H1 (cell line): ENCODE measurements around the gene CCIN. TPM values are rescaled to one million over a fixed set of nuclear protein-coding genes. Genes with fewer than 3 reads are reported as not detected.
A peak's percentile ranks its signal among the peaks of the same experiment; 100 is the strongest.

Experiments
- CTCF ChIA-PET: fragments of 300-600 bp; sonication (Branson Sonifier 250); formaldehyde crosslinking; loops from one replicate; lab custom pipeline; 2021; ENCODE audit not compliant: partially characterized antibody; lab: Charles Lee
- POLR2A ChIA-PET: fragments of 300-600 bp; sonication (Branson Sonifier 250); formaldehyde crosslinking; loops from one replicate; lab custom pipeline; 2021; ENCODE audit warnings: inconsistent platforms; ENCODE audit not compliant: partially characterized antibody; lab: Charles Lee
- DNase-seq, 2 experiments: peaks; one replicate each; pipeline versions ENCODE4 v3.0.0 to v3.0.0-alpha.2; 2010 to 2022; ENCODE audit warnings: low spot score in 2 of 2, low read depth in 1 of 2, mixed read lengths in 1 of 2
- FAIRE-seq: peaks from 2 replicates; lab custom pipeline; 2011; peaks lifted over from hg19 to GRCh38; lab: Jason Lieb, UNC
- H2AFZ ChIP-seq: 2 replicates; pipeline ENCODE4 v1.8.1; 2012; ENCODE audit warnings: low read length, inconsistent platforms
- H2AK5ac ChIP-seq: 2 replicates; pipeline ENCODE4 v1.6.1; 2013; ENCODE audit warnings: low read depth, low read length
- H2BK120ac ChIP-seq: replicated peaks from 2 replicates; pipeline ENCODE3; 2013; ENCODE audit warnings: low read depth, low read length, inconsistent platforms
- H2BK12ac ChIP-seq: 2 replicates; pipeline ENCODE4 v1.6.1; 2013; ENCODE audit warnings: low read depth, low read length
- H2BK15ac ChIP-seq: 2 replicates; pipeline ENCODE4 v1.6.1; 2013; ENCODE audit warnings: low read length
- H2BK20ac ChIP-seq: 2 replicates; pipeline ENCODE4 v1.6.1; 2013; ENCODE audit warnings: low read length
- H2BK5ac ChIP-seq: 2 replicates; pipeline ENCODE4 v1.6.1; 2013; ENCODE audit warnings: low read depth, low read length
- H3K14ac ChIP-seq: 2 replicates; pipeline ENCODE4 v1.6.1; 2013; ENCODE audit warnings: inconsistent platforms; ENCODE audit not compliant: insufficient read length
- H3K18ac ChIP-seq: 2 replicates; pipeline ENCODE4 v1.6.1; 2013; ENCODE audit warnings: low read length; ENCODE audit errors: extremely low read depth
- H3K23ac ChIP-seq: 2 replicates; pipeline ENCODE4 v1.6.1; 2013; ENCODE audit warnings: inconsistent platforms; ENCODE audit not compliant: insufficient read length
- H3K23me2 ChIP-seq: 2 replicates; pipeline ENCODE4 v1.6.1; 2013; ENCODE audit warnings: low read depth, low read length
- H3K27ac ChIP-seq: 2 replicates; pipeline ENCODE4 v1.6.1; 2011; ENCODE audit warnings: low read depth, low read length, inconsistent platforms
- H3K27me3 ChIP-seq, 4 experiments: replicated peaks in 1 of 4; 1 replicate in 1 of 4; 2 replicates in 3 of 4; pipeline versions ENCODE4 v1.6.1 to v1.8.1; 2011 to 2013; ENCODE audit warnings: low read length in 3 of 4, mild to moderate bottlenecking in 3 of 4, inconsistent platforms in 2 of 4, mixed read lengths in 2 of 4, moderate library complexity in 1 of 4; ENCODE audit not compliant: control insufficient read depth in 3 of 4, insufficient read depth in 3 of 4; ENCODE audit errors: extremely low read depth in 1 of 4
- H3K36me3 ChIP-seq, 4 experiments: 2 replicates each; pipeline versions ENCODE4 v1.6.1 to v1.8.1; 2011 to 2013; ENCODE audit warnings: mild to moderate bottlenecking in 4 of 4, low read length in 3 of 4, moderate library complexity in 2 of 4, control low read depth in 1 of 4, inconsistent platforms in 1 of 4; ENCODE audit not compliant: insufficient read depth in 4 of 4, control insufficient read depth in 2 of 4
- H3K4ac ChIP-seq: replicated peaks from 2 replicates; pipeline ENCODE3; 2013; ENCODE audit warnings: low read length, low read depth, mixed read lengths, inconsistent platforms; ENCODE audit not compliant: insufficient read length
- H3K4me1 ChIP-seq, 4 experiments: replicated peaks in 1 of 4; 1 replicate in 1 of 4; 2 replicates in 3 of 4; pipeline versions ENCODE4 v1.6.1 to v1.8.1; 2011 to 2013; ENCODE audit warnings: low read length in 3 of 4, inconsistent platforms in 2 of 4, mixed read lengths in 1 of 4; ENCODE audit not compliant: insufficient read depth in 4 of 4, control insufficient read depth in 3 of 4
- H3K4me2 ChIP-seq, 2 experiments: 2 replicates each; pipeline versions ENCODE4 v1.6.1 to v1.8.1; 2011 to 2013; ENCODE audit warnings: low read depth in 2 of 2, low read length in 2 of 2, control low read depth in 1 of 2, inconsistent platforms in 1 of 2, mild to moderate bottlenecking in 1 of 2; ENCODE audit not compliant: insufficient read depth in 1 of 2
- H3K4me3 ChIP-seq, 4 experiments: fragments of 200-600, 300-600 bp in 1 of 4; sonication (generic), shearing (Covaris generic), sonication (Bioruptor Twin) in 1 of 4; 2 replicates each; pipeline versions ENCODE4 v1.5.1 to v1.8.1; 2011 to 2016; ENCODE audit warnings: low read length in 4 of 4, low read depth in 3 of 4, control low read depth in 2 of 4, inconsistent platforms in 2 of 4, mild to moderate bottlenecking in 2 of 4, mixed read lengths in 1 of 4, moderate library complexity in 1 of 4; ENCODE audit not compliant: insufficient read depth in 2 of 4; ENCODE audit errors: extremely low read depth in 1 of 4
- H3K56ac ChIP-seq: replicated peaks from 2 replicates; pipeline ENCODE3; 2013; ENCODE audit warnings: low read depth, mild to moderate bottlenecking, mixed read lengths, low read length, inconsistent platforms; ENCODE audit not compliant: insufficient read length
- H3K79me1 ChIP-seq: 2 replicates; pipeline ENCODE4 v1.6.1; 2013; ENCODE audit warnings: low read depth, low read length, control low read depth
- H3K79me2 ChIP-seq, 2 experiments: 2 replicates each; pipeline versions ENCODE4 v1.6.1 to v1.8.1; 2012 to 2013; ENCODE audit warnings: low read length in 2 of 2, mild to moderate bottlenecking in 2 of 2, inconsistent platforms in 1 of 2; ENCODE audit not compliant: insufficient read depth in 2 of 2, control insufficient read depth in 1 of 2
- H3K9ac ChIP-seq, 4 experiments: replicated peaks in 1 of 4; 1 replicate in 1 of 4; 2 replicates in 3 of 4; pipeline versions ENCODE4 v1.6.1 to v1.8.1; 2011 to 2013; ENCODE audit warnings: low read depth in 3 of 4, low read length in 3 of 4, control low read depth in 2 of 4, mild to moderate bottlenecking in 2 of 4, moderate library complexity in 2 of 4, inconsistent platforms in 1 of 4; ENCODE audit errors: extremely low read depth in 1 of 4
- H3K9me3 ChIP-seq, 2 experiments: 2 replicates each; pipeline versions ENCODE4 v1.6.1 to v1.8.1; 2012 to 2013; ENCODE audit warnings: mild to moderate bottlenecking in 2 of 2, moderate library complexity in 2 of 2, control low read depth in 1 of 2, inconsistent platforms in 1 of 2, low read depth in 1 of 2, low read length in 1 of 2, mixed read lengths in 1 of 2; ENCODE audit not compliant: insufficient read depth in 2 of 2
- H4K20me1 ChIP-seq, 2 experiments: replicated peaks in 1 of 2; 2 replicates each; pipeline versions ENCODE3 to v1.8.1; 2011 to 2013; ENCODE audit warnings: inconsistent platforms in 2 of 2, low read length in 2 of 2, mild to moderate bottlenecking in 1 of 2; ENCODE audit not compliant: insufficient read depth in 2 of 2, control insufficient read depth in 1 of 2
- H4K5ac ChIP-seq: 2 replicates; pipeline ENCODE4 v1.6.1; 2013; ENCODE audit warnings: low read length, low read depth, mixed read lengths, inconsistent platforms; ENCODE audit not compliant: insufficient read length
- H4K8ac ChIP-seq: 2 replicates; pipeline ENCODE4 v1.8.0; 2013; ENCODE audit warnings: mild to moderate bottlenecking, moderate library complexity, low read length, inconsistent platforms; ENCODE audit not compliant: insufficient read depth; ENCODE audit errors: extremely low read depth
- H4K91ac ChIP-seq: replicated peaks from 2 replicates; pipeline ENCODE3; 2013; ENCODE audit warnings: low read length, mixed read lengths, inconsistent platforms; ENCODE audit not compliant: insufficient read length
- CHD1 ChIP-seq: IDR thresholded peaks from 2 replicates; pipeline ENCODE4 v1.6.1; 2012; ENCODE audit warnings: low read depth, low read length, improper control_type of control experiment
- CREB1 ChIP-seq: IDR thresholded peaks from 2 replicates; pipeline ENCODE4 v1.6.1; 2012; ENCODE audit warnings: inconsistent platforms
- EZH2 ChIP-seq: fragments of 200-600 bp; sonication (generic); IDR thresholded peaks from 2 replicates; pipeline ENCODE4 v1.7.1; 2012; ENCODE audit warnings: low read depth, mild to moderate bottlenecking, moderate library complexity, low read length, inconsistent platforms; ENCODE audit not compliant: severe bottlenecking
- KDM5A ChIP-seq: fragments of 200-600 bp; IDR thresholded peaks from 2 replicates; pipeline ENCODE4 v1.7.1; 2012; ENCODE audit warnings: mild to moderate bottlenecking, low read length, inconsistent platforms, mixed read lengths
- NANOG ChIP-seq: IDR thresholded peaks from 2 replicates; pipeline ENCODE4 v1.6.1; 2011; ENCODE audit warnings: low read length, low read depth, mild to moderate bottlenecking, inconsistent platforms; ENCODE audit not compliant: insufficient read depth, poor library complexity, severe bottlenecking
- PHF8 ChIP-seq: fragments of 200-600 bp; sonication (generic); conservative IDR thresholded peaks from 2 replicates; pipeline ENCODE4 v1.7.1; 2012; ENCODE audit warnings: low read depth, mild to moderate bottlenecking, inconsistent platforms, low read length, moderate library complexity
- RAD21 ChIP-seq, 2 experiments: IDR thresholded peaks in 1 of 2; conservative IDR thresholded peaks in 1 of 2; 2 replicates each; pipeline ENCODE4 v1.6.1; 2011; ENCODE audit warnings: low read depth in 2 of 2, low read length in 2 of 2, improper control_type of control experiment in 1 of 2, inconsistent platforms in 1 of 2, mild to moderate bottlenecking in 1 of 2, moderate library complexity in 1 of 2
- RNF2 ChIP-seq: fragments of 200-900, 300-1000 bp; sonication (generic); IDR thresholded peaks from 2 replicates; pipeline ENCODE4 v1.7.1; 2016; ENCODE audit warnings: borderline replicate concordance, low read depth, mild to moderate bottlenecking, antibody characterized with exemption, low read length; ENCODE audit not compliant: poor library complexity, severe bottlenecking; ENCODE audit errors: missing control alignments
- RXRA ChIP-seq: IDR thresholded peaks from 2 replicates; pipeline ENCODE4 v1.6.1; 2011; ENCODE audit warnings: low read depth, mild to moderate bottlenecking, low read length, moderate library complexity; ENCODE audit not compliant: insufficient read depth
- SAP30 ChIP-seq: fragments of 300-600 bp; sonication (generic); IDR thresholded peaks from 2 replicates; pipeline ENCODE4 v1.7.1; 2012; ENCODE audit warnings: low read length, moderate library complexity, mild to moderate bottlenecking, inconsistent platforms; ENCODE audit not compliant: insufficient read depth, insufficient replicate concordance
- WGBS, 2 experiments: shearing (Covaris generic) in 1 of 2; methylation state at CpG; one replicate each; pipeline versions ENCODE4 v1.1.6 to v1.1.7; 2013 to 2015; ENCODE audit warnings: low lambda C conversion rate in 2 of 2, mixed read lengths in 2 of 2, inconsistent platforms in 1 of 2, low coverage in 1 of 2, missing lambda C conversion rate in 1 of 2; ENCODE audit not compliant: insufficient replicate concordance in 2 of 2, insufficient coverage in 1 of 2, insufficient read length in 1 of 2; ENCODE audit errors: extremely low coverage in 1 of 2, missing lambda C conversion rate in 1 of 2; 5-methylcytosine and 5-hydroxymethylcytosine counted together
- polyA plus RNA-seq, 7 experiments: library from polyadenylated mRNA; depleted of rRNA in 3 of 7; stranded (reverse) in 5 of 7; unstranded in 2 of 7; fragments of >200 nt in 5 of 7; fragments of 200-250 nt in 2 of 7; gene quantifications; 1 replicate in 5 of 7; 2 replicates in 1 of 7; 4 replicates in 1 of 7; pipeline versions ENCODE4 v1.2.1 to v1.2.3, GENCODE V29; 2011 to 2013; ENCODE audit warnings: missing spikeins in 2 of 7, mixed read lengths in 2 of 7
- total RNA-seq: library from RNA; stranded (reverse); fragmentation: NEBNext Ultra II Directional; extraction: Animal tissue kit (Norgen Biotek cat#: 25700); gene quantifications from 2 replicates; pipeline ENCODE4 v1.2.1, GENCODE V29; 2021

CCIN gene
- total and polyA plus RNA-seq, 2 of the 8 experiments (the other 6 are each of a cell fraction or from before 2014, with no cell fraction given), result 0.19 to 0.21 TPM

DNA sequence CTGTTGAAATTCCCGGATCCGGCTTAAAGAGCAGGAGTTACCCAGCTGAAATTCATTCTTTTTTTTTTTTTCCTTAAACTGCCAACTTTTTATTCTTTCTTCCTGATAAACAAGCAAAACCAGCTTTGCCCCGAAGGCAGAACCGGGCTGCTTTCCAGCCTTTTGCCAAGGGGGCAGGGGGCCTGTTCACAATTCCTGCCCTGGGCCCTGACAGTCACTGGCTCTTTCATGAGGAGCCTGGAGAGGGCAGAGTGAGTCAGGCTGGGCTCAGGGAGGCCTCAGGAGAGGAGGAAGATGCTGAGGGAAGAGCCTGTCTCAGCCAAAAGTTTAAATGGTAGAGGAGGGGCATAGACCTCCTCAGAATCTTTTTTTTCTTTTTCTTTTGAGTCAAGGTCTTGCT, 27.9 kb upstream of the CCIN start:
- Histone ChIP-seq H3K4me1 (peaks cover 0 to 7% (median under 1%) of the 10 kb centered on the region in 4 experiments; a peak in 4 of 7 replicates), H3K27me3 (peaks cover 18 to 33% (median 28%) of the 10 kb centered on the region in 4 experiments), H4K5ac (no peak overlapping the region), H3K56ac (no peak overlapping the region), H3K9me3 (peaks cover 0 to 7% of the 10 kb centered on the region in 2 experiments; a peak in 1 of 4 replicates), H3K14ac (no peak overlapping the region), H3K4ac (no peak overlapping the region), H2BK15ac (no peak overlapping the region), H3K18ac (no peak overlapping the region), H3K9ac (no peak overlapping the region), H3K79me2 (no peaks in the 10 kb centered on the region), H4K91ac (no peak overlapping the region), H4K8ac (no peak overlapping the region), H3K27ac (no peak overlapping the region), H2BK5ac (no peak overlapping the region), H3K23ac (no peak overlapping the region), H2AK5ac (no peak overlapping the region), H2AFZ (no peak overlapping the region), H3K4me2 (no peak overlapping the region), H4K20me1 (peaks cover 3 to 6% of the 10 kb centered on the region in 2 experiments), H3K36me3 (no peaks in the 10 kb centered on the region; a peak in 1 of 8 replicates), H2BK12ac (no peak overlapping the region), H2BK20ac (no peak overlapping the region), H3K79me1 (no peaks in the 10 kb centered on the region), H3K4me3 (no peak overlapping the region), H3K23me2 (peaks cover 12% of the 10 kb centered on the region), H2BK120ac (no peak overlapping the region)
- 81% methylated on average over 4 of the region's 4 CpGs; no CpG with 5 or more reads in 1 of the 2 experiments for WGBS, 2 experiments
- FAIRE-seq (no peak), DNase-seq (no peak)
- CTCF ChIA-PET, result interaction anchor here (0.6 to 6.7 kb wide), 10 partner anchors 9 to 186 kb away, joined by 3 to 58 read pairs (median 8); partner anchors contain the start of genes CCIN and CLTA
- POLR2A ChIA-PET, result interaction anchor here (3.7 kb wide), 1 partner anchor 24 kb away, joined by 19 read pairs; no protein-coding TSS in a partner anchor
- TF ChIP-seq CHD1 (no peak), EZH2 (no peak), PHF8 (no peak), RXRA (no peak), NANOG (no peak), RAD21 (IDR thresholded peaks at IDR 0.05 in 1 of 2, conservative IDR thresholded peaks at IDR 0.05 in 1 of 2; ENCODE audit: low read depth in 2 of 2, low read length in 2 of 2) (peak; percentile 59 to 73), KDM5A (no peak), RNF2 (no peak), CREB1 (no peak), SAP30 (no peak)
